Measurements from ENCODE around the gene KXD1.

Gene KXD1

DNA sequence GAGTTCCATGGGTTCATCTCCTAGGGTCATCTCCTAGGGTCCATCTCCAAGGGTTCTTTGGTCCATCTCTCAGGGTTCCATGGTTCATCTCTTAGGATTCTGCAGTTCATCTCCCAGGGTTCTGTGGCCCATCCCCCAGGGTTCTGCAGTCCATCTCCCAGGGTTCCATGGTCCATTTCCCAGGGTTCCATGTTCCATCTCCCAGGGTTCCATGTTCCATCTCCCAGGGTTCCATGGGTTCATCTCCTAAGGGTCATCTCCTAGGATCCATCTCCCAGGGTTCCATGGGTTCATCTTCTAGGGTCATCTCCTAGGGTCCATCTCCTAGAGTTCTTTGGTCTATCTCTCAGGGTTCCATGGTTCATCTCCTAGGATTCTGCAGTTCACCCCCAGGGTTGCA lies 59.9 kb downstream of the KXD1 start:
- peaks cover 27% of the 10 kb centered on the region for H3K27me3 ChIP-seq (ENCODE audit: control insufficient read depth, insufficient read depth, low read length)

DNA sequence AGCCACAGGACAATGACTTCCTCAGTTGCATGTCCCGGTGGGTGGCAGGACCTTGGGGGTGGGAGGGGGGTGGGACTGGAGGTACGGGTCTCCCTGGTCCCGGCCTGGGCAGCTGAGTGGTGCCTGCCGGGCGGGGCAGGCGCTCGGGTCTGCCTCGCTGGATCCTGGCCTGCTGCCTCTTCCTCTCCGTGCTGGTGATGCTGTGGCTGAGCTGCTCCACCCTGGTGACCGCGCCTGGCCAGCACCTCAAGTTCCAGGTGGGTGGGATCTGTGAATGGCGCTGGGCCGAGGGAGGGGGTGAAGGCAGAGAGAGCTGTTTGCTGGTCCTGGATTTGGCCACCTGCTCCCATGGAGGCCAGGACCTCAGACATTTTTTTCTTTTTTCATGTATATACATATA lies 60.6 kb downstream of the KXD1 start:
- no peaks in the 10 kb centered on the region for H3K4me1 ChIP-seq (ENCODE audit: control insufficient read depth, insufficient read depth, low read length)
- no peaks in the 10 kb centered on the region for H3K36me3 ChIP-seq (ENCODE audit: control insufficient read depth, insufficient read depth, low read length)
- H3K9me3 ChIP-seq (ENCODE audit: control insufficient read depth, insufficient read depth, low read length), result no peaks in the 10 kb centered on the region
- H3K4me3 ChIP-seq (ENCODE audit: low read depth, low read length), result no peak overlapping the region
- no peak overlapping the region for H3K9ac ChIP-seq (ENCODE audit: low read depth, low read length)
- H3K27me3 ChIP-seq (ENCODE audit: control insufficient read depth, insufficient read depth, low read length), result peaks cover 22% of the 10 kb centered on the region

More for the DNA sequence above, 59.9 kb downstream of the KXD1 start:
- Histone ChIP-seq H3K4me3 (ENCODE audit: low read depth, low read length) (no peak overlapping the region), H3K9me3 (ENCODE audit: control insufficient read depth, insufficient read depth, low read length) (no peaks in the 10 kb centered on the region), H3K36me3 (ENCODE audit: control insufficient read depth, insufficient read depth, low read length) (no peaks in the 10 kb centered on the region), H3K9ac (ENCODE audit: low read depth, low read length) (no peak overlapping the region), H3K4me1 (ENCODE audit: control insufficient read depth, insufficient read depth, low read length) (no peaks in the 10 kb centered on the region)
